BLaER1 (cell line): Measurements from ENCODE around the gene NOP9.

ENCODE experiments used
- H3K27ac ChIP-seq: shearing (Covaris generic); formaldehyde crosslinking; 2 replicates; pipeline ENCODE4 v1.8.1; 2022
- H3K27me3 ChIP-seq: shearing (Covaris generic); formaldehyde crosslinking; 2 replicates; pipeline ENCODE4 v1.8.1; 2022
- H3K36me3 ChIP-seq: shearing (Covaris generic); formaldehyde crosslinking; 2 replicates; pipeline ENCODE4 v1.8.1; 2022
- H3K4me1 ChIP-seq: shearing (Covaris generic); formaldehyde crosslinking; 2 replicates; pipeline ENCODE4 v1.8.1; 2022
- H3K4me2 ChIP-seq: shearing (Covaris generic); formaldehyde crosslinking; 2 replicates; pipeline ENCODE4 v1.8.1; 2022
- H3K4me3 ChIP-seq: shearing (Covaris generic); formaldehyde crosslinking; 2 replicates; pipeline ENCODE4 v1.8.1; 2022
- H3K9ac ChIP-seq: shearing (Covaris generic); formaldehyde crosslinking; 2 replicates; pipeline ENCODE4 v1.8.1; 2022
- H3K9me3 ChIP-seq: shearing (Covaris generic); formaldehyde crosslinking; 2 replicates; pipeline ENCODE4 v1.8.1; 2022
- H4K20me1 ChIP-seq: shearing (Covaris generic); formaldehyde crosslinking; 2 replicates; pipeline ENCODE4 v1.8.1; 2022
- Cebpa-rat ChIP-seq: shearing (Covaris generic); IDR thresholded peaks from 2 replicates; pipeline ENCODE4 v1.8.1; 2022

NOP9 gene

GRCh38 chr14:24255931-24256711 is 43.5 kb upstream of the NOP9 start:
- no peak overlapping the region for H3K27ac ChIP-seq
- no peak overlapping the region for H3K9ac ChIP-seq
- H3K27me3 ChIP-seq: no peaks in the 10 kb centered on the region
- H3K9me3 ChIP-seq: no peaks in the 10 kb centered on the region
- H3K4me2 ChIP-seq: no peak overlapping the region
- no peaks in the 10 kb centered on the region for H4K20me1 ChIP-seq
- H3K36me3 ChIP-seq: peaks cover 17% of the 10 kb centered on the region; the same call in 1 of the 2 replicates
- no peak for TF ChIP-seq Cebpa-rat
- H3K4me1 ChIP-seq: no peaks in the 10 kb centered on the region
- no peak overlapping the region for H3K4me3 ChIP-seq

DNA sequence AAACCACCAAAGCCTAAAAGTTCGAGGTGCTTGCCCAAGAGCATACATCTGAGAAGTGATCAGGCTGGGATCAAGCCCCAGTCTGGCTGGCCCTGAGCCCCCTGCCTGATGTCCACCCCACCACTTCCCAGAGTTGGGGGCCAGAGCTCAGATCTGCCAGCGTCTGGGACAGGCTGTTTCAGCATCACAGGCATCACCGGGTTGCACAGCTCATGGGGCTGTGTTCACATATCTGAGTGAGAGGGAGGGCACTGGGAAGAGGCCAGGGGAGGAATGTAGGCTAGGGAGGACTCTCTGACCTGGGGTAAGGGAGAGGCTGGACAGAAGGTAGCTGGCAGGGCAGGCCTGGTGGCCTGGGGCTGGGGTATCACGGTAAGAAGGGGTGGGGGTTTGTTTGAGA is 42.7 kb upstream of the NOP9 start:
- H3K9me3 ChIP-seq: no peaks in the 10 kb centered on the region
- H3K36me3 ChIP-seq: peaks cover 17% of the 10 kb centered on the region; the same call in 1 of the 2 replicates
- H3K27me3 ChIP-seq: no peaks in the 10 kb centered on the region
- no peaks in the 10 kb centered on the region for H4K20me1 ChIP-seq
- H3K4me3 ChIP-seq: no peak overlapping the region
- no peaks in the 10 kb centered on the region for H3K4me1 ChIP-seq
- no peak overlapping the region for H3K27ac ChIP-seq
- no peak for TF ChIP-seq Cebpa-rat
- H3K4me2 ChIP-seq: no peak overlapping the region
- H3K9ac ChIP-seq: no peak overlapping the region

GRCh38 chr14:24258119-24258518 is 41.5 kb upstream of the NOP9 start:
- Histone ChIP-seq H3K4me1 (no peaks in the 10 kb centered on the region), H3K36me3 (peaks cover 13% of the 10 kb centered on the region; the same call in 1 of the 2 replicates), H3K27ac (no peak overlapping the region), H3K9me3 (no peaks in the 10 kb centered on the region), H3K9ac (no peak overlapping the region), H3K4me2 (no peak overlapping the region), H3K27me3 (no peaks in the 10 kb centered on the region), H4K20me1 (no peaks in the 10 kb centered on the region), H3K4me3 (no peak overlapping the region)
- no peak for TF ChIP-seq Cebpa-rat

DNA sequence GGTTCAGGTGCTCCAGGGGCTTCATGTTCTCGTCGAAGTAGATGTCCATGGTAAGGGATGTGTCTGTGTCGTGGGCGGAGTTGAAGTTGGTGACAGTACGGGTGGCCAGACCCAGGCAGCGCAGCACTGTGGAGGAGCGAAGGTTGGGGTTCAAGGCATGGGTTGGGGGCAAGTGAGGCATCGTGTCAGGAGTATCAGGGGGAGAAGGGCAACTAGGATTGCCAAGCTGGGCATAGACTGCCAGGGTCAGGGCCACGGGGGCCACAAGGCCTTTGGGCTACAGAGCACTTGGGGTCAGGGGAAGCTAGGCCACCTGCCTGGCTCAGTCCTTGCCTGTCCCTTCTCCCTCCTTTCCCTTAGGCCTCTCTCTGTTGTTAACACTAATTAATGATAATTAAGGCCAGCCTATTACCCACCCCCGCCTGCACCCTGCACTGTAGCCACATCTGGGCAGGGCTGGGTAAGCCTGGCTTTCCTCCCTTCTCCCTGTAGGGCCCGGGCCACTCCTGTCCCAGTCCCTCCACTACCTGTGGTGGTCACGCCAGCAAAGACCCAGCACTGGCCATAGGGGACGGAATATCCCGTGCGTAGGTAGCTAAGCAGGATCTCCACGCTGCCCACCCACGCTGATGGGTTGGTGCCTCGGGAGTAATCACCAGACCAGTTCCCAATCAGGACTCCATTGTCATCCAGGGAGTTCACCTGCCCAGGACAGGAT is 40.9 kb upstream of the NOP9 start:
- Histone ChIP-seq H3K4me2 (no peak overlapping the region), H3K4me1 (no peaks in the 10 kb centered on the region), H3K36me3 (peaks cover 13% of the 10 kb centered on the region; the same call in 1 of the 2 replicates), H4K20me1 (no peaks in the 10 kb centered on the region), H3K9me3 (no peaks in the 10 kb centered on the region), H3K4me3 (no peak overlapping the region), H3K9ac (no peak overlapping the region), H3K27me3 (no peaks in the 10 kb centered on the region), H3K27ac (no peak overlapping the region)
- TF ChIP-seq Cebpa-rat: no peak

DNA sequence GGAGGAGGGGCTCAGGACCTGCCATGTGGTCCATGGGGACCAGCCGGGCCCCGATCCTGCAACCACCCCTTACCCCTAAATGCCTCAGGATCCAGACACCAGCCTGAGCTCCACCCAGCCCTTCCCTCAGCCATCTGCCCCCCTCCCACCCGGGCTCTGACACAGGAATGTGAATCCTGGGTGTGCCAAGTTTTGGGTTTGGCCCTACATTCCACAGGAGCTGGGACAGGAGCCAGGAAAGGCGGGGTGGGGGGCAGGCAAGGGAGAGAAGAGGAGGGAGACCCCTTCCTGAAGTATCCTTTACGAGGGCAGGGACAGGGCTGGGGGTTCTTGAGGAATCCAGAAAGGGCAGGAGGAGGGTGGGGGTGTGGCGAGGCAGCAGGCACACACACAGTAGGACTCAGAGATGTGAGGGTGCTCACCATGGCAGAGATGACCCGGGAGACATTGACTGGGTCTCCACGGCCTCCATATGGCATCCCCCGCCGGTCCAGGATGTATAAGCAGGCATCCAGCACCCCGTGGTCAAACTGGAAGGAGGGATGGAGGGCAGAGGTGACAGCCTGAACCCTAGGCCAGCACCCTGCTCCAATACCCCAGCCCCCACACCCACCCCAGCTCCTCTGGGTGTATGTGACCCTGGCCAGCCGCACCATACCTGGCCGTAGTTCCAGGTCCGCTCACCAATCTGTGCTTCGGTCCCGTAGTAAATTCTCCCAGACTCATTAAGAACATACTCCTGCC is 40.2 kb upstream of the NOP9 start:
- Histone ChIP-seq H4K20me1 (no peaks in the 10 kb centered on the region), H3K27me3 (no peaks in the 10 kb centered on the region), H3K4me3 (no peak overlapping the region), H3K9me3 (no peaks in the 10 kb centered on the region), H3K4me2 (no peak overlapping the region), H3K36me3 (peaks cover 8% of the 10 kb centered on the region; the same call in 1 of the 2 replicates), H3K4me1 (no peaks in the 10 kb centered on the region), H3K27ac (no peak overlapping the region), H3K9ac (no peak overlapping the region)
- TF ChIP-seq Cebpa-rat: no peak

GRCh38 chr14:24260026-24260779 is 39.4 kb upstream of the NOP9 start:
- no peaks in the 10 kb centered on the region for H3K9me3 ChIP-seq
- H3K9ac ChIP-seq: no peak overlapping the region
- no peak overlapping the region for H3K4me3 ChIP-seq
- no peaks in the 10 kb centered on the region for H3K27me3 ChIP-seq
- peaks cover 5% of the 10 kb centered on the region for H3K36me3 ChIP-seq
- no peak for TF ChIP-seq Cebpa-rat
- H3K27ac ChIP-seq: no peak overlapping the region
- H3K4me1 ChIP-seq: no peaks in the 10 kb centered on the region
- H3K4me2 ChIP-seq: no peak overlapping the region
- no peaks in the 10 kb centered on the region for H4K20me1 ChIP-seq

DNA sequence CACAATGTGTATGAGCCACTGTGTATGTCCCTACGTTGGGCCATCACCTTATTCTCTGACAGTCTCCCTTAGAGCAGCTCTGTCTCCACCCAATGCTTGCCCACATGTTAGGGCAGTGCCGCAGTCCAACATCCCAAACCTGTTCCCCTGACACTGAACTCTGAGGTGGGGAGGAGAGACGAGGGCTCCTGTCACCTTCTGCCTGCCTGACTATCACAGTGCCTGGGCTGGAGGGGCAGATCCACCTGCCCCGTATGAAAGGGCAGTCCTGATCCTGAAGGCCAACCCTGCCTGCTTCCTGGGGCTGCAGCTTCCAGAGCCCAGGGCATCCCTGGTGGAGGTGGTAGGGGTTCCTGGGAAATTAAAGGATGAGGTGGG is 38.9 kb upstream of the NOP9 start:
- Histone ChIP-seq H3K27me3 (no peaks in the 10 kb centered on the region), H3K4me3 (no peak overlapping the region), H3K4me1 (no peaks in the 10 kb centered on the region), H3K9ac (no peak overlapping the region), H3K4me2 (no peak overlapping the region), H3K9me3 (no peaks in the 10 kb centered on the region), H3K27ac (no peak overlapping the region), H3K36me3 (peaks cover 11% of the 10 kb centered on the region), H4K20me1 (no peaks in the 10 kb centered on the region)
- TF ChIP-seq Cebpa-rat: no peak

DNA sequence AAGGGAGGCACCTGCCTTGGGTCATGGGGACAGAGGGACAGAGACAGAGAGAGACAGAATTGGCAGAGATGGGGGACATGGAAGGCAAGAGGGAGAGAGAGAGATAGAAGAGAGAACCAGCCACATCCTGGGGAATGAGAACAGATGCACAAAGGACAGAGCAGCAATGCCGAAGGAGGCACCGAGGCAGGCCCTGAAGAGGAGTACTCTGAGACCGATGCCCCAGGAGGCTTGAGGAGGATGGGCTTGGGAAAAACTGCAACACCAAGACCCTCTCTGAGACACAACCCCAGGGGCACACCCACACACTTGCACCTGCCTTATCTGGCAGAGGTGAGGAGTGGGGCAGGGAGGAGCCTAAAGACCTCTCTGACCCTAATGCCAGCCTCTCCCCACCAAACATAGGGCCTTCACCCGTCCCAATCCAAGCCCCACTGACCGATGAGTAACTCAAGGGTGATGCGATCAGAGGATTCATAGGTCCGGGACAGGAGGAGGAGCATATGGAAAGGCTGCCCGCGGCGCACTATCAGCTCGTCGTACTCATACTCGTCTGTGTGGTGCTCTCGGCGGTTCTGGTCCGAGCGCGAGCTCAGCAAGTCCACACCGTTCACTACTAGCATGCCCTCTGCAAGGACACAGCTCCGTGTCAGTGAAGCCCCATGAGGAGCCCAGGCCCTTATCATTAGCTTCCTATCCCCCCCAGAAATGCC is 38.2 kb upstream of the NOP9 start:
- no peaks in the 10 kb centered on the region for H4K20me1 ChIP-seq
- peaks cover 17% of the 10 kb centered on the region for H3K36me3 ChIP-seq
- no peak overlapping the region for H3K27ac ChIP-seq
- no peak overlapping the region for H3K9ac ChIP-seq
- no peaks in the 10 kb centered on the region for H3K27me3 ChIP-seq
- no peak for TF ChIP-seq Cebpa-rat
- H3K4me3 ChIP-seq: no peak overlapping the region
- peaks cover under 1% of the 10 kb centered on the region; the same call in 1 of the 2 replicates for H3K4me1 ChIP-seq
- H3K4me2 ChIP-seq: no peak overlapping the region
- H3K9me3 ChIP-seq: no peaks in the 10 kb centered on the region

DNA sequence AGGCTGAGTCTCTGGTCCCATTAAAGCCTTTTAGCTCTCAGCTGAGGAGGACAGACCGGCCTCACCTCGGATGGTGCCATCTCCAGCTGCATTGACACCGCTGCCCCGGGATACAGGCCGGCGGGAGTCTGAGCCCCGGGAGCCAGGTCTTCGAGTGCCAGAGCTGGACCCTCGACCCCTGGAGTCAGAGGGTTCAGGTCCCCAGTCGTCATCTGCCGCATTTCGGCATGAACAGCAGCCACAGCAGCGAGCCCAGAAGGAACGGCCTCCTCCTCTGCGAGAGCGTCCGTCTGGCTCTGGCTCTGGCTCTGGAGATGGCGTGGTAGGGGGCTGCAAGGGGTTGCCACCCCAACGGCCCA is 37.7 kb upstream of the NOP9 start:
- Histone ChIP-seq H4K20me1 (no peaks in the 10 kb centered on the region), H3K27ac (no peak overlapping the region), H3K4me1 (peaks cover 6% of the 10 kb centered on the region; the same call in 1 of the 2 replicates), H3K9ac (no peak overlapping the region), H3K4me3 (no peak overlapping the region), H3K9me3 (no peaks in the 10 kb centered on the region), H3K4me2 (no peak overlapping the region), H3K36me3 (peaks cover 22% of the 10 kb centered on the region), H3K27me3 (no peaks in the 10 kb centered on the region)
- TF ChIP-seq Cebpa-rat: no peak
